Uterus (tissue), 2 donors: ENCODE results near the gene ZNF618.
A peak's percentile ranks its signal among the peaks of the same experiment; 100 is the strongest.

Experiments
- POLR2A ChIP-seq, 2 donors: fragments of 450-650 bp; IDR thresholded peaks; one replicate each; pipeline ENCODE4 v1.6.1; 2016; ENCODE audit warnings: antibody characterized with exemption in 2 of 2, mild to moderate bottlenecking in 1 of 2, moderate library complexity in 1 of 2
- TF ChIP-seq, protein P1 (sequence below), 4 experiments: fragments of 200-600 bp in 2 of 4; fragments of 450-650 bp in 2 of 4; sonication (generic) in 2 of 4; IDR thresholded peaks; one replicate each; pipeline ENCODE4 v1.5.1; 2016 to 2019; ENCODE audit warnings: antibody characterized with exemption in 4 of 4, mild to moderate bottlenecking in 2 of 4, moderate library complexity in 1 of 4

- TF ChIP-seq, protein P1, sequence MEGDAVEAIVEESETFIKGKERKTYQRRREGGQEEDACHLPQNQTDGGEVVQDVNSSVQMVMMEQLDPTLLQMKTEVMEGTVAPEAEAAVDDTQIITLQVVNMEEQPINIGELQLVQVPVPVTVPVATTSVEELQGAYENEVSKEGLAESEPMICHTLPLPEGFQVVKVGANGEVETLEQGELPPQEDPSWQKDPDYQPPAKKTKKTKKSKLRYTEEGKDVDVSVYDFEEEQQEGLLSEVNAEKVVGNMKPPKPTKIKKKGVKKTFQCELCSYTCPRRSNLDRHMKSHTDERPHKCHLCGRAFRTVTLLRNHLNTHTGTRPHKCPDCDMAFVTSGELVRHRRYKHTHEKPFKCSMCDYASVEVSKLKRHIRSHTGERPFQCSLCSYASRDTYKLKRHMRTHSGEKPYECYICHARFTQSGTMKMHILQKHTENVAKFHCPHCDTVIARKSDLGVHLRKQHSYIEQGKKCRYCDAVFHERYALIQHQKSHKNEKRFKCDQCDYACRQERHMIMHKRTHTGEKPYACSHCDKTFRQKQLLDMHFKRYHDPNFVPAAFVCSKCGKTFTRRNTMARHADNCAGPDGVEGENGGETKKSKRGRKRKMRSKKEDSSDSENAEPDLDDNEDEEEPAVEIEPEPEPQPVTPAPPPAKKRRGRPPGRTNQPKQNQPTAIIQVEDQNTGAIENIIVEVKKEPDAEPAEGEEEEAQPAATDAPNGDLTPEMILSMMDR (IDR thresholded peaks at IDR 0.05) = peak in 1 of 4 experiments; percentile 15
- TF ChIP-seq POLR2A (IDR thresholded peaks at IDR 0.05) = no peak
These were observed 22.8 kb upstream of the ZNF618 start for GRCh38 chr9:113853333-113853732.
